HG03442 (cell line): ENCODE results near the gene SUN1.
A peak's percentile ranks its signal among the peaks of the same experiment; 100 is the strongest.
"Not testable (repeated sequence)": the region's sequence is repeated elsewhere in the genome, so short reads cannot be mapped to it uniquely, and the experiment has no call there.

Experiments used
- ATAC-seq: cut with Tn5 transposase; IDR thresholded peaks from one replicate; pipeline ENCODE4 v1.9.1; 2021; ENCODE audit warnings: mild to moderate bottlenecking, moderate library complexity; ENCODE audit not compliant: unreplicated experiment

SUN1 gene

DNA sequence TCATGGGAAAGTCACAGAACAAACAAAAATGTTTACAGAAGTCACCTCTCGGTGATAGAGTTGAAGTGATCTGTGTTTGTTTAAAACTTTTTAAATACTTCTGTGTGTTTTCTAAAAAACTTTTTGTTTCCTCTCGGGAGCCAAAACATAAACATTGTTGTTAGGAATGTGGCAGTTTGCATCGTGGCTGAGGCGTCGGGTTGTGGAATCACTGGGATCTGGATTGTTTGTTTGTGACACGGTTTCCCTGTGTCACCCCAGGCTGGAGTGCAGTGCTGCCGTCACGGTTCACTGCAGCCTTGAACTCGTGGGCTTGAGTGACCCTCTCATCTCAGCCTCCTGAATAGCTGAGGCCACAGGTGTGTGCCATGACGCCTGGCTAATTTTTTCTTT is 29.0 kb upstream of the SUN1 start:
- no peak for ATAC-seq

- ATAC-seq = not testable (repeated sequence)
Observed at GRCh38 chr7:803796-804195, 28.5 kb upstream of the SUN1 start.

DNA sequence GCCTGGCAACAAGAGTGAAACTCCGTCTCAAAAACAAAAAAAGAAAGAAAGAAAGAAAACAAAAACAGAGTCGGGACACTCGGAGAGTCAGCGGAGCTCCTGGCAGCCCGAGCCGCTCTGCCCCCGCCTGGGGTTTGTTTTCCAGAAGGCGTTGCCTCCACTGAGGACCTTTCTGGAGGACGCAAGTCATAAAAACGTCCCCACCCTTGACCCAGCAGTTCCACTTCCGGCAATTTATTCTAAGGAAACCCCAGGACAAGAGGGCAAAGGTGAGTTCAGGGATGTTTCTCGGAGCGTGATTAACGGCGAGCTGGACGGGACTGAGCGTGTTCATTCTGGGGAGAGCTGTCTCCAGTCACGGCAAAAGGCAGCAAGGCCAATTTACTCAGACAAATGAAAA is 27.0 kb upstream of the SUN1 start:
- no peak for ATAC-seq

- ATAC-seq = no peak
Observed at GRCh38 chr7:815284-816216, 16.7 kb upstream of the SUN1 start.

- peak; percentile 86 for ATAC-seq
Observed at GRCh38 chr7:816300-816750, 16.0 kb upstream of the SUN1 start.

- ATAC-seq = peak; percentile 10
Observed at GRCh38 chr7:816751-817671, 15.3 kb upstream of the SUN1 start.

DNA sequence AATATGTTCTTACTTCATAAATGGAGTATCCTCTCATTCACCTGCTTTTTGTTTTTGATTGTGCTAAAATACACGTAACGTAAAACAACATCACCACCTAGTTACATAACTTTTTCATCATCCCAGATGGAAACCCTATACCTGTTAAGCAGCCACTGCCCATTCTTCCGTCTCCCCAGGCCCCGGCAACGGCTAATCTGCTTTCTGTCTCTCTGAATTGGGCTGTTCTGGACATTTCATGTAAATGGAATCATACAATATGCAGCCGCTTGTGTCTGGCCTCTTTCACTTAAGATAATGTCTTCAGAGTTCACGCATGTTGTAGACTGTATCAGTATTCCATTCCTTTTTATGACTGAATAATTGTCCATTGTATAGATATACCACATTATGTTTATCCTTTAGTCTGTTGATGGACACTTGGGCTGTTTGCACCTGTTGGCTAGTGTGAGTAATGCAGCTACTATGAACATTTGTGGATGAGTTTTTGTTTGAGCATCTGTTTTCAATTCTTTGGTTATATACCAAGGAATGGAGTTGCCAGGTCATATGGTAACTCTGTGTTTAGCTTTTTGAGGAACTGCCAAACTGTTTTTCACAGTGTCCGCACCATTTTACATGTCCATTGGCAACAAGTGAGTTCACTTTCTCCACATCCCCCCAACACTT is 14.1 kb upstream of the SUN1 start:
- no peak for ATAC-seq

DNA sequence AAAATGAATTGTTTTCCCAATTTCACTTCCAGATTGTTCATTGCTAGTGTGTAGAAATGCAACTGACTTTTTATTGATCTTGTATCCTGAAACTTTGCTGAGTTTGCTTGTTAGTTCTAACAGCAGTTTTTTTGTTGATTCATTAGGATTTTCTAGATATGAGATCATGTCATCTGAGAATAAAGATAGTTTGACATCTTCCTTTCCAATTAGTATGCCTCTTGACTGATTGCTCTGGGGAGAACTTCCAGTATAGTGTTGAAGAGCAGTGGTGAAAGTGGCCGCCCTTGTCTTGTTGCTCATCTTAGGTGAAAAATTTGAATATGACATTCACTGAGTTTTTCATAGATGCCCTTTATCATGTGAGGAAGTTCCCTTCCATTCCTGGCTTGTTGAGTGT is 11.9 kb upstream of the SUN1 start:
- ATAC-seq = no peak

GRCh38 chr7:821688-822087 is 10.6 kb upstream of the SUN1 start:
- no peak for ATAC-seq

- no peak for ATAC-seq
Observed at GRCh38 chr7:822692-823276, 9.5 kb upstream of the SUN1 start.

- no peak for ATAC-seq
Observed at GRCh38 chr7:823649-824048, 8.6 kb upstream of the SUN1 start.

DNA sequence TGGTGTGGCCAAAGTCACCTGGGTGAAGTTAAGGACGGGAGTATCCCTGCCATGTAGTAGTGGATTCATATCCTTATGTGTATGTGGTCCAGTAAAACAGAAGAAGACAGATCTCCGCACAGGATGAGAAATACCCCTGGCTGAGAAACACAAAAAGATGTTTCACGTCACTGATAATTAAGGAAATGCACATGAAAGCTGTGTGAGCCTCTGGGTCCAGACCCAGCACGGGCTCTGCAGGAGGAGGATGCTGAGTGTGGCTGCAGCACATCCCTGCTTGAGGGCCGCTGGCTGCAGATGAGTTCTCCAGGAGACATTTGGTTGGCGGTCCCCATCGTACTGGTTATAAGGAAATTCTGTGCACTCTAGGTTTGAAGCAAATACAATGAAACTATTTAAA is 8.2 kb upstream of the SUN1 start:
- no peak for ATAC-seq

- ATAC-seq = no peak
Observed at GRCh38 chr7:824664-825063, 7.6 kb upstream of the SUN1 start.

DNA sequence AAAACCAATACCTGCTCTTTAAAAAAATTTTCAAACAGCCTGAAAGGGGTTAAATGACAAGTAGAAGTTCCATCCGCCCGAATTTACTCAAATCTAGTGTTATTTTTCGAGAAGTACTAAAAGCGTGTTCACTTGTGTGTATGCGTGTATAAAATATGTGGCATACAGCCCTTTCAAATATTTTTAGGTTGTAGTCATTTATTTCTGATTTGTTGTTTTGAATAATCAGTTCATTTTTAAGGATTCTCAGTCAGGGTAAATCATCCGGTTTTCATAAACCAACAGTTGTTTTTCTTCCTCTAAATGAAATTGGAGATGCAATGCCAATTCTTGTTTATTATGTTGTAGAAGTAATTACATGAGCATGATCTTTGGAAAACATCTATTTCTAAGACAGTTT is 6.9 kb upstream of the SUN1 start:
- ATAC-seq = no peak

DNA sequence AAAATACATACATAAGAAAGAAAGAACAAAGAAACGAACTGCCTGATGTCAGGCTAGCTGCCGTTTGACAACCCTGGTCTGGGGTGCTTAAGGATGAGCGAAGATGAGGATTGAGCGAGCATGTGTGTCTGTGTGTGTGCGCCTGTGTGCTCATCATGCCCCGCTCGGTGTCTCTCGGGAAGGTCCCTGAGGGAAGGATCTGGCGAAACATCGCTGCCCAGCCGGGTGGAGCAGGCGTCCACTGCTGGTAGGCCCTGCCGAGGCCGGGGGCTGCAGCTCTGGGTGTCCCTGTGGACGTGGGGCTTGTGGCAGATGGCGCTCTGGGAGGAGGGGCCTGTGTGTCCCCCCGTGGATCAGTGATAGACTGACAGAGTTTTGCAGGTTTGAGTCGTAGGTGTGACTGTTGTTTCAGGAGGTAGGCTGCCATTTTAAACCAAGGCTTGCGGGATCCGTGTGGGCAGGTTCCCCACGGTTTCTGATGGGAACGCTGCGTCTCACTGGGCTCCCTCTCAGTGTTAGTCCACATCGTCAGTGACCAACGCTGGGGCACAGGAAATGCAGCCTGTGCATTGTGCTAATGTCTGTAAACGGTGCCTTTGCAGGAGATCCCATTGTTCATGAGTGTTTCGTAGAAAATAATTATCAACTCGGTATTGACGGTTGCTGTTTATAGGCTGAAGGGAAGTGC is 5.9 kb upstream of the SUN1 start:
- ATAC-seq = no peak

- ATAC-seq = no peak
Observed at GRCh38 chr7:828793-829561, 3.3 kb upstream of the SUN1 start.

DNA sequence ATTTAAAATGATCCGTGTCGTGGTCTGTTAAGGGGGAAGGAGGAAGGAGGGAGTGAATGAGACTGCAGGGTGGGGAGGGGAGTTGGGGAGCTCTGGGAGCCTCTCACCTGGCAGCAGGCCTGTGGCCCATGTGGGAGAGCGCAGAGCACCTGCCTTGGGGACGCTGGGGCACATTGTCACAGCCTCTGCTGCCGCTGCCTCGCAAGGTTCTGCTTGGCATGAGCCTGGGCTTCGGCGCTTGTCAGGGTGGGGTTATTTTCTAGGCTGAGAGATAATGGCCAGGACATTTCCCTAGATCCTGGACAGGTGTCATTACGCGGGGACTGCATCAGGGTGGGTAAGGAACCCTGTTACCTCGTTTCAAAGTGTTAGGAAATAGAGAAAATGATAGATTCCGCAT is 2.2 kb upstream of the SUN1 start:
- no peak for ATAC-seq

- ATAC-seq = peak; percentile 68
Observed at GRCh38 chr7:831596-832166, 595 bp upstream of the SUN1 start.

- ATAC-seq = no peak
Observed at GRCh38 chr7:832968-833424, 720 bp downstream of the SUN1 start.
